ENCODE data around the gene AKAP8L.

- TF ChIP-seq CTCF (IDR thresholded peaks at IDR 0.05) (no peak), POLR2A (IDR thresholded peaks at IDR 0.05) (no peak)
These were observed 3.0 kb upstream of the AKAP8L start for GRCh38 chr19:15421721-15422260.

All from Peyer's patch (tissue), 4 donors.